GM23338 (cell line): Measurements from ENCODE around the gene SIL1. TPM values are rescaled to one million over a fixed set of nuclear protein-coding genes. Genes with fewer than 3 reads are reported as not detected.
A peak's percentile ranks its signal among the peaks of the same experiment; 100 is the strongest.

ENCODE experiments used
- ATAC-seq: fragments of 200-7000 bp; cut with Tn5 transposase; 3 replicates; pipeline ENCODE4 v1.9.1; 2020
- DNase-seq: peaks from one replicate; pipeline ENCODE4 v3.0.0-alpha.2; 2015; ENCODE audit warnings: low spot score
- H2AFZ ChIP-seq: fragments of 200-600 bp; sonication (generic); 2 replicates; pipeline ENCODE4 v1.8.0; 2016; ENCODE audit warnings: antibody characterized with exemption, mild to moderate bottlenecking, moderate library complexity
- H3F3A ChIP-seq: fragments of 200-600 bp; sonication (generic); replicated peaks from 2 replicates; pipeline ENCODE4 v1.8.0; 2017; ENCODE audit warnings: antibody characterized with exemption, mixed run types, low read depth
- H3K27ac ChIP-seq: fragments of 200-600 bp; sonication (generic); 2 replicates; pipeline ENCODE4 v1.6.1; 2016; ENCODE audit warnings: low read depth
- H3K27me3 ChIP-seq: fragments of 200-600 bp; sonication (generic); 2 replicates; pipeline ENCODE4 v1.8.0; 2016; ENCODE audit warnings: mild to moderate bottlenecking, mixed run types, moderate library complexity; ENCODE audit not compliant: insufficient read depth
- H3K36me3 ChIP-seq: fragments of 200-600 bp; sonication (generic); 2 replicates; pipeline ENCODE4 v1.8.0; 2016; ENCODE audit warnings: mild to moderate bottlenecking; ENCODE audit not compliant: insufficient read depth
- H3K4me1 ChIP-seq: fragments of 200-600 bp; sonication (generic); 2 replicates; pipeline ENCODE4 v1.8.0; 2016; ENCODE audit warnings: mild to moderate bottlenecking, moderate library complexity; ENCODE audit not compliant: insufficient read depth
- H3K4me2 ChIP-seq: fragments of 200-600 bp; sonication (generic); 2 replicates; pipeline ENCODE4 v1.7.1; 2017; ENCODE audit warnings: mixed run types
- H3K4me3 ChIP-seq: fragments of 200-600 bp; sonication (generic); 2 replicates; pipeline ENCODE4 v1.6.1; 2016; ENCODE audit warnings: mixed run types
- H3K79me2 ChIP-seq: fragments of 200-600 bp; sonication (generic); replicated peaks from 2 replicates; pipeline ENCODE4 v1.8.0; 2017; ENCODE audit warnings: mild to moderate bottlenecking; ENCODE audit not compliant: insufficient read depth
- H3K9me2 ChIP-seq: fragments of 200-600 bp; sonication (generic); 2 replicates; pipeline ENCODE4 v1.8.0; 2017; ENCODE audit not compliant: insufficient read depth
- H4K20me1 ChIP-seq: fragments of 200-600 bp; sonication (generic); replicated peaks from 2 replicates; pipeline ENCODE4 v1.8.0; 2017; ENCODE audit warnings: mild to moderate bottlenecking; ENCODE audit not compliant: insufficient read depth
- H3K27ac Mint-ChIP-seq: 2 replicates; pipeline ENCODE4 v1.8.0; 2020; ENCODE audit warnings: inconsistent platforms, mild to moderate bottlenecking, moderate library complexity, mixed read lengths
- H3K27me3 Mint-ChIP-seq: 3 replicates; pipeline ENCODE4 v1.8.0; 2022; ENCODE audit warnings: low read depth, mild to moderate bottlenecking, moderate library complexity, mixed read lengths, inconsistent platforms; ENCODE audit not compliant: insufficient read depth, poor library complexity
- H3K36me3 Mint-ChIP-seq: 3 replicates; pipeline ENCODE4 v1.8.0; 2021; ENCODE audit warnings: low read depth, mild to moderate bottlenecking, inconsistent platforms, moderate library complexity, mixed read lengths
- H3K4me1 Mint-ChIP-seq: 3 replicates; pipeline ENCODE4 v1.8.0; 2020; ENCODE audit warnings: mild to moderate bottlenecking, inconsistent platforms, mixed read lengths
- H3K4me3 Mint-ChIP-seq: 3 replicates; pipeline ENCODE4 v1.8.0; 2021; ENCODE audit warnings: moderate library complexity, mild to moderate bottlenecking, inconsistent platforms, mixed read lengths
- H3K9me3 Mint-ChIP-seq: 3 replicates; pipeline ENCODE4 v1.8.0; 2020; ENCODE audit warnings: moderate library complexity, mild to moderate bottlenecking, inconsistent platforms, mixed read lengths
- CTCF ChIP-seq, 2 experiments: fragments of 200-600 bp in 1 of 2; sonication (generic) in 1 of 2; conservative IDR thresholded peaks; 2 replicates each; pipeline versions ENCODE4 v1.5.1 to v1.6.1; 2016 to 2017; ENCODE audit warnings: antibody characterized with exemption in 2 of 2, low read depth in 2 of 2, mild to moderate bottlenecking in 2 of 2, moderate library complexity in 1 of 2
- ETS1 ChIP-seq: IDR thresholded peaks from 2 replicates; pipeline ENCODE4 v1.6.1; 2016; ENCODE audit warnings: antibody characterized with exemption
- EZH2phosphoT487 ChIP-seq: fragments of 200-600 bp; sonication (generic); IDR thresholded peaks from one replicate; pipeline ENCODE4 v1.8.1; 2018; ENCODE audit warnings: antibody characterized with exemption; ENCODE audit not compliant: unreplicated experiment
- NANOG ChIP-seq: IDR thresholded peaks from 2 replicates; pipeline ENCODE4 v1.6.1; 2016; ENCODE audit warnings: antibody characterized with exemption, borderline replicate concordance
- POLR2AphosphoS5 ChIP-seq: IDR thresholded peaks from 2 replicates; pipeline ENCODE4 v1.6.1; 2016; ENCODE audit warnings: antibody characterized with exemption, low read depth
- REST ChIP-seq: IDR thresholded peaks from one replicate; pipeline ENCODE4 v1.6.1; 2018; ENCODE audit warnings: antibody characterized with exemption; ENCODE audit not compliant: unreplicated experiment
- STAT1 ChIP-seq: IDR thresholded peaks from one replicate; pipeline ENCODE4 v1.6.1; 2016; ENCODE audit warnings: antibody characterized with exemption; ENCODE audit not compliant: unreplicated experiment
- ZNF114 ChIP-seq: fragments of 250-450 bp; sonication (Bioruptor Pico); IDR thresholded peaks from 2 replicates; pipeline ENCODE4 v1.5.0; 2020; ENCODE audit warnings: mild to moderate bottlenecking, moderate library complexity
- ZNF331 ChIP-seq: fragments of 250-450 bp; sonication (Bioruptor Pico); IDR thresholded peaks from 2 replicates; pipeline ENCODE4 v1.5.0; 2020; ENCODE audit warnings: low read depth, mild to moderate bottlenecking, moderate library complexity
- polyA plus RNA-seq: library from polyadenylated mRNA; unstranded; fragments of >200 nt; fragmentation: Nextera tagmentation; extraction: Ambion mirVana; gene quantifications from 2 replicates; pipeline ENCODE4 v1.2.1, GENCODE V29; 2016
- total RNA-seq: library from RNA; depleted of rRNA; stranded (reverse); fragments of >200 nt; shearing (Covaris generic); gene quantifications from 2 replicates; pipeline ENCODE4 v1.2.3, GENCODE V29; 2014

The SIL1 gene
- total and polyA plus RNA-seq, 2 experiments from 2014 or later, result 5.5 to 5.9 TPM

GRCh38 chr5:139137697-139138096, 60.5 kb downstream of the SIL1 start:
- peak; percentile 67 for ATAC-seq
- H3K27me3 Mint-ChIP-seq, result no peaks in the 10 kb centered on the region
- no peak overlapping the region for H2AFZ ChIP-seq

GRCh38 chr5:139134906-139135305, 63.3 kb downstream of the SIL1 start:
- DNase-seq (no peak), ATAC-seq (no peak)
- Histone ChIP-seq H3F3A (no peaks in the 10 kb centered on the region), H3K36me3 (no peaks in the 10 kb centered on the region), H3K4me3 (no peak overlapping the region), H3K9me2 (0 out of 2 replicates have a peak, but pooled peaks cover 3% of the 10 kb centered on the region), H4K20me1 (no peaks in the 10 kb centered on the region), H2AFZ (no peak overlapping the region), H3K79me2 (no peaks in the 10 kb centered on the region), H3K27me3 (no peaks in the 10 kb centered on the region), H3K4me1 (peaks cover 10% of the 10 kb centered on the region; the same call in 1 of the 2 replicates), H3K27ac (no peak overlapping the region), H3K4me2 (no peak overlapping the region)
- Mint-ChIP-seq H3K9me3 (no peaks in the 10 kb centered on the region), H3K4me3 (no peak overlapping the region), H3K27me3 (no peaks in the 10 kb centered on the region), H3K36me3 (no peaks in the 10 kb centered on the region), H3K27ac (no peak overlapping the region), H3K4me1 (peaks cover 15% of the 10 kb centered on the region)
- no peak for TF ChIP-seq POLR2AphosphoS5
- no peak for TF ChIP-seq NANOG
- no peak for TF ChIP-seq ZNF331 (CRISPR knock-in tag)
- TF ChIP-seq ZNF114 (CRISPR knock-in tag), result no peak
- TF ChIP-seq REST, result no peak

More at GRCh38 chr5:139137697-139138096, 60.5 kb downstream of the SIL1 start:
- H3K36me3 Mint-ChIP-seq, result no peaks in the 10 kb centered on the region
- H3K79me2 ChIP-seq, result no peaks in the 10 kb centered on the region
- peaks cover 2% of the 10 kb centered on the region for H3K4me1 Mint-ChIP-seq
- no peak overlapping the region for H3K27ac ChIP-seq
- H3K9me2 ChIP-seq, result 0 out of 2 replicates have a peak, but pooled peaks cover 3% of the 10 kb centered on the region
- H3K4me3 ChIP-seq, result no peak overlapping the region
- no peaks in the 10 kb centered on the region for H3K4me1 ChIP-seq
- no peak overlapping the region for H3K4me3 Mint-ChIP-seq
- peak; percentile 64 for DNase-seq
- no peak overlapping the region for H3K27ac Mint-ChIP-seq
- no peaks in the 10 kb centered on the region for H3K27me3 ChIP-seq
- no peaks in the 10 kb centered on the region for H3K9me3 Mint-ChIP-seq
- no peaks in the 10 kb centered on the region; the same call in 1 of the 2 replicates for H4K20me1 ChIP-seq
- no peaks in the 10 kb centered on the region for H3F3A ChIP-seq
- H3K36me3 ChIP-seq, result no peaks in the 10 kb centered on the region
- TF ChIP-seq EZH2phosphoT487, result no peak
- peak; percentile 53 to 56 for TF ChIP-seq CTCF (conservative IDR thresholded peaks at IDR 0.05; ENCODE audit: low read depth in 2 of 2)
- TF ChIP-seq STAT1, result no peak
- TF ChIP-seq ETS1, result no peak
- H3K4me2 ChIP-seq, result no peak overlapping the region
